ENCODE measurements around the gene SLC29A2. TPM values are rescaled to one million over a fixed set of nuclear protein-coding genes. Genes with fewer than 3 reads are reported as not detected.
A peak's percentile ranks its signal among the peaks of the same experiment; 100 is the strongest.

Gene SLC29A2
- total RNA-seq, 2 donors from 2014 or later, result 6.1 to 10.5 TPM

GRCh38 chr11:66341502-66342126 lies 29.9 kb downstream of the SLC29A2 start:
- Mint-ChIP-seq H3K27ac (peak overlapping the region in 1 of 2 donors; percentile 16), H3K36me3 (peaks cover 8 to 9% of the 10 kb centered on the region in 2 donors), H3K9me3 (no peaks in the 10 kb centered on the region)
- DNase-seq (ENCODE audit: low spot score in 2 of 2), result no peak
- ATAC-seq, result no peak

- no peak for ATAC-seq
- H3K9me3 Mint-ChIP-seq, result no peaks in the 10 kb centered on the region
- no peak for DNase-seq (ENCODE audit: low spot score in 2 of 2)
- peaks cover 8 to 9% of the 10 kb centered on the region in 2 donors for H3K36me3 Mint-ChIP-seq
- H3K27ac Mint-ChIP-seq, result peak overlapping the region in 1 of 2 donors; percentile 22
These were observed 30.7 kb downstream of the SLC29A2 start for GRCh38 chr11:66340596-66341501.

- no peak for DNase-seq (ENCODE audit: low spot score in 2 of 2)
- no peak for ATAC-seq
- Mint-ChIP-seq H3K36me3 (peaks cover 6 to 7% of the 10 kb centered on the region in 2 donors), H3K27ac (no peak overlapping the region), H3K9me3 (no peaks in the 10 kb centered on the region)
These were observed 31.7 kb downstream of the SLC29A2 start for GRCh38 chr11:66339686-66340483.

GRCh38 chr11:66339162-66339675 lies 32.3 kb downstream of the SLC29A2 start:
- no peaks in the 10 kb centered on the region for H3K9me3 Mint-ChIP-seq
- no peak for DNase-seq (ENCODE audit: low spot score in 2 of 2)
- peak overlapping the region; percentile 48 to 66 for H3K27ac Mint-ChIP-seq
- H3K36me3 Mint-ChIP-seq, result peaks cover 0 to under 1% of the 10 kb centered on the region in 2 donors
- ATAC-seq, result no peak

- no peak for DNase-seq (ENCODE audit: low spot score in 2 of 2)
- Mint-ChIP-seq H3K9me3 (no peaks in the 10 kb centered on the region), H3K27ac (peak overlapping the region; percentile 66 to 97), H3K36me3 (no peaks in the 10 kb centered on the region)
- no peak for ATAC-seq
These were observed 33.0 kb downstream of the SLC29A2 start for GRCh38 chr11:66338276-66339161.

GRCh38 chr11:66337103-66337899 lies 34.3 kb downstream of the SLC29A2 start:
- peak overlapping the region in 1 of 2 donors; percentile 97 for H3K27ac Mint-ChIP-seq
- no peak for DNase-seq (ENCODE audit: low spot score in 2 of 2)
- no peaks in the 10 kb centered on the region for H3K36me3 Mint-ChIP-seq
- H3K9me3 Mint-ChIP-seq, result no peaks in the 10 kb centered on the region
- ATAC-seq, result no peak

- ATAC-seq, result peak; percentile 81 to 89
- H3K36me3 Mint-ChIP-seq, result no peaks in the 10 kb centered on the region
- peak; percentile 60 to 94 for DNase-seq (ENCODE audit: low spot score in 2 of 2)
- H3K27ac Mint-ChIP-seq, result peak within 1 kb of the TSS; percentile 86 to 97
- H3K9me3 Mint-ChIP-seq, result no peaks in the 10 kb centered on the region
These were observed 35.1 kb downstream of the SLC29A2 start, which contains the start of gene RIN1 for GRCh38 chr11:66336234-66337102. RIN1 (minus strand) TSS chr11:66336434; CDS start chr11:66336402, 32 bp downstream.

- H3K27ac Mint-ChIP-seq, result peak overlapping the region in 1 of 2 donors; percentile 97
- DNase-seq (ENCODE audit: low spot score in 2 of 2), result no peak
- peak; percentile 4 to 14 for ATAC-seq
- H3K36me3 Mint-ChIP-seq, result no peaks in the 10 kb centered on the region
- H3K9me3 Mint-ChIP-seq, result no peaks in the 10 kb centered on the region
These were observed 35.9 kb downstream of the SLC29A2 start for GRCh38 chr11:66335531-66336233.

GRCh38 chr11:66334605-66335442 lies 36.7 kb downstream of the SLC29A2 start:
- Mint-ChIP-seq H3K9me3 (no peaks in the 10 kb centered on the region), H3K27ac (no peak overlapping the region), H3K36me3 (no peaks in the 10 kb centered on the region)
- ATAC-seq, result no peak
- no peak for DNase-seq (ENCODE audit: low spot score in 2 of 2)

GRCh38 chr11:66333896-66334604 lies 37.5 kb downstream of the SLC29A2 start:
- Mint-ChIP-seq H3K36me3 (no peaks in the 10 kb centered on the region), H3K9me3 (no peaks in the 10 kb centered on the region), H3K27ac (no peak overlapping the region)
- no peak for ATAC-seq
- no peak for DNase-seq (ENCODE audit: low spot score in 2 of 2)

- Mint-ChIP-seq H3K9me3 (no peaks in the 10 kb centered on the region), H3K27ac (no peak overlapping the region), H3K36me3 (no peaks in the 10 kb centered on the region)
- DNase-seq (ENCODE audit: low spot score in 2 of 2) (no peak), ATAC-seq (no peak)
These were observed 38.2 kb downstream of the SLC29A2 start for GRCh38 chr11:66333220-66333877.
